SK-N-MC (cell line): ENCODE results near the gene ARHGAP18.

Source experiments
- EZH2 ChIP-seq: fragments of 200-600 bp; sonication (generic); IDR thresholded peaks from one replicate; pipeline ENCODE4 v1.6.1; 2017; ENCODE audit warnings: antibody characterized with exemption
- FOXP2 ChIP-seq: optimal IDR thresholded peaks from 2 replicates; pipeline ENCODE3; 2011; ENCODE audit warnings: mild to moderate bottlenecking, moderate library complexity; ENCODE audit not compliant: insufficient read depth; ENCODE audit errors: extremely low read length, control extremely low read depth
- POLR2AphosphoS5 ChIP-seq: IDR thresholded peaks from 2 replicates; pipeline ENCODE4 v1.6.1; 2012; ENCODE audit warnings: mild to moderate bottlenecking, low read depth, low read length, borderline replicate concordance

DNA sequence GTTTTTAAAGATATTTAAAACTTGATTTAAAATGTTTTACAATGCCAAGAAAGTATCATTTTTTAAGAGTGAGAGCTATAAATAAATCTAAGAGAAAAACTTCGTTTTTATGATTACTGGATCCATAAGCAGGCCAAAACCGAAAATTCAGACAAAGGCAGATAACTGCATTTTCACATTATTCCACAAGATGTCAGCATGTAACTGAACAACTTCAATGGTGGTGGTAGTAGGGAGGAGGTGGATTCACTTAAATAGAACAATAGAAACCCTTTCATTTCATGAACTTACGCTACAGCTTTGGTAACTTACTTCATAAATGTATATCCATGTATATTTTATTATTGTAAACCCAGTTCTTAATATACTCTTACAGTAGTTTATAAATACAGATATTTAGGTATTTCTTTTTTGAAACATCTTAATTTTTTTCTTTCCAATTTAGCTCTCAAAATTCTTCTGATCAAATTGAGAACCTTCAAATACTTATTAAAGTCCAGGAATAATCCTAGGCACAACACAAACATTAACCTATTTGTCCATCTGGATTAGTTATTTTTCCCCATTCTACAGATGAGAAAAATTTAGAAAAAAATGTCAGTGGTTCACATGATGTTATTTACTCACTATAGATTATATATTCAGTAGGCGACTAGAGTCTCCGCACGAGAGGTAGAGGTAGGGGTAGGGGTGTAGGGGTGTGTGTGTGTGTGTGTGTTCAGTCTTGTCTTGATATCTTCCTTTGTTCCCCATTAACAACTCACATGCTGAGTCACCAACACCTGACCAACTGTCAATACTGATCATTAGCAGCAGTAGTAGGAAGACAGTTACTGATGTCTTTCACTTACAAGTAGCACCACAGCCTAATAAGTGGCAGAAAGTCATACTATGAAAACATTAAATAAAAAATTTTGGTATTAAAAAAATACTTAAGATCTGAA, 111.5 kb downstream of the ARHGAP18 start:
- TF ChIP-seq POLR2AphosphoS5 (no peak), EZH2 (no peak), FOXP2 (no peak)
